GM12878 (cell line): ENCODE results near the gene IFT52. TPM values are rescaled to one million over a fixed set of nuclear protein-coding genes. Genes with fewer than 3 reads are reported as not detected.

Experiments
- ATAC-seq: fragments of 200-7000 bp; cut with Tn5 transposase; 3 replicates; pipeline ENCODE4 v1.9.1; 2020; ENCODE audit warnings: mild to moderate bottlenecking, moderate library complexity
- BruUV-seq: library from RNA; stranded (reverse); fragments of 400-500 nt; replicated peaks from 2 replicates; lab custom pipeline; 2021; lab: Mats Ljungman, UMichigan
- CTCF ChIA-PET: fragments of 300-600 bp; sonication (Branson Sonifier 250); formaldehyde crosslinking; extraction: SDS; loops from one replicate; lab custom pipeline; 2021; ENCODE audit warnings: inconsistent platforms; lab: Yijun Ruan, JAX
- POLR2A ChIA-PET: fragments of 350-600 bp; formaldehyde crosslinking; extraction: SDS; loops from one replicate; lab custom pipeline; 2021; ENCODE audit warnings: inconsistent platforms; lab: Charles Lee
- RAD21 ChIA-PET: fragments of 300-600 bp; sonication (Branson Sonifier 250); formaldehyde crosslinking; loops from one replicate; lab custom pipeline; 2023; ENCODE audit warnings: antibody characterized with exemption; ENCODE audit not compliant: unreplicated experiment; lab: Charles Lee
- SMC1A ChIA-PET: fragments of 300-600 bp; sonication (Branson Sonifier 250); formaldehyde crosslinking; loops from one replicate; lab custom pipeline; 2023; ENCODE audit not compliant: unreplicated experiment, uncharacterized antibody; lab: Charles Lee
- DNase-seq: peaks from one replicate; pipeline ENCODE4 v3.0.0-alpha.2; 2011; ENCODE audit warnings: low read depth, low spot score
- FAIRE-seq: peaks from 3 replicates; lab custom pipeline; 2011; peaks lifted over from hg19 to GRCh38; lab: Jason Lieb, UNC
- H2AFZ ChIP-seq: 2 replicates; pipeline ENCODE4 v1.6.0; 2011; ENCODE audit warnings: low read depth, low read length, control low read depth; ENCODE audit not compliant: control insufficient read depth
- H3K27ac ChIP-seq: 2 replicates; pipeline ENCODE4 v1.5.1; 2011; ENCODE audit warnings: control low read depth; ENCODE audit not compliant: control insufficient read depth, insufficient read depth
- H3K27me3 ChIP-seq, 2 experiments: replicated peaks in 1 of 2; 2 replicates each; pipeline versions ENCODE4 v1.6.0 to v1.6.1; 2011; ENCODE audit warnings: low read length in 1 of 2; ENCODE audit not compliant: control insufficient read depth in 2 of 2, insufficient read depth in 2 of 2
- H3K36me3 ChIP-seq, 2 experiments: 2 replicates each; pipeline ENCODE4 v1.5.1; 2011; ENCODE audit warnings: low read length in 1 of 2; ENCODE audit not compliant: control insufficient read depth in 2 of 2, insufficient read depth in 2 of 2
- H3K4me1 ChIP-seq: 2 replicates; pipeline ENCODE4 v1.6.1; 2011; ENCODE audit warnings: mild to moderate bottlenecking, low read length, moderate library complexity, mixed read lengths; ENCODE audit not compliant: control insufficient read depth, insufficient read depth
- H3K4me2 ChIP-seq: 2 replicates; pipeline ENCODE4 v1.6.0; 2011; ENCODE audit warnings: control low read depth; ENCODE audit not compliant: control insufficient read depth, insufficient read depth
- H3K4me3 ChIP-seq: fragments of 200-600 bp; sonication (generic); 2 replicates; pipeline ENCODE4 v1.5.1; 2016
- H3K79me2 ChIP-seq: 2 replicates; pipeline ENCODE4 v1.6.0; 2011; ENCODE audit warnings: low read length; ENCODE audit not compliant: control insufficient read depth, insufficient read depth
- H3K9ac ChIP-seq: 2 replicates; pipeline ENCODE4 v1.8.0; 2011; ENCODE audit warnings: low read length, control low read depth, mixed read lengths; ENCODE audit not compliant: control insufficient read depth, insufficient read depth
- H3K9me3 ChIP-seq: replicated peaks from 3 replicates; pipeline ENCODE4 v1.5.1; 2011; ENCODE audit warnings: mild to moderate bottlenecking, low read length; ENCODE audit not compliant: control insufficient read depth, insufficient read depth
- H4K20me1 ChIP-seq: 2 replicates; pipeline ENCODE4 v1.6.0; 2011; ENCODE audit not compliant: control insufficient read depth, insufficient read depth
- HDAC2 ChIP-seq: fragments of 200-600 bp; sonication (generic); IDR thresholded peaks from 2 replicates; pipeline ENCODE4 v1.6.1; 2017
- RBBP5 ChIP-seq: fragments of 200-600 bp; sonication (generic); conservative IDR thresholded peaks from 2 replicates; pipeline ENCODE4 v1.6.1; 2016
- WGBS: methylation state at CpG from one replicate; pipeline ENCODE4 v1.1.6; 2016; ENCODE audit warnings: low lambda C conversion rate; ENCODE audit not compliant: insufficient replicate concordance, insufficient coverage; ENCODE audit errors: missing lambda C conversion rate; 5-methylcytosine and 5-hydroxymethylcytosine counted together
- in situ Hi-C: fragments of 300-500 bp; cut with MboI; formaldehyde crosslinking; loops from 9 replicates; pipeline ENCODE4 v1.14.3; 2018; ENCODE audit warnings: mixed read lengths
- intact Hi-C: fragments of 100-400 bp; cut with micrococcal nuclease; formaldehyde crosslinking; loops from one replicate; pipeline ENCODE4 v1.14.2; 2022; ENCODE audit not compliant: unreplicated experiment
- polyA plus RNA-seq, 11 experiments: library from polyadenylated mRNA; depleted of rRNA in 4 of 11; unstranded in 6 of 11; stranded (reverse) in 5 of 11; fragments of >200 nt; fragmentation: Nextera tagmentation in 4 of 11; fragmentation: Illumina TruSeq in 1 of 11; extraction: Ambion mirVana in 4 of 11; extraction: Trizol in 1 of 11; gene quantifications; 1 replicate in 1 of 11; 2 replicates in 10 of 11; pipeline versions ENCODE4 v1.2.1 to v1.2.3, GENCODE V29; 2011 to 2016; ENCODE audit warnings: inconsistent platforms in 2 of 11, missing spikeins in 2 of 11, low read depth in 1 of 11
- total RNA-seq, 4 experiments: library from RNA; depleted of rRNA in 3 of 4; stranded (reverse); fragments of >200 nt in 3 of 4; fragmentation: Illumina TruSeq in 1 of 4; extraction: Trizol in 1 of 4; gene quantifications; 2 replicates each; pipeline versions ENCODE4 v1.2.1 to v1.2.3, GENCODE V29; 2013 to 2021
- TF ChIP-seq, protein P1 (sequence below): IDR thresholded peaks from 2 replicates; pipeline ENCODE4 v1.6.1; 2011; ENCODE audit warnings: low read depth, mild to moderate bottlenecking, low read length, moderate library complexity, borderline replicate concordance; ENCODE audit errors: extremely low read depth
- TF ChIP-seq, protein P2 (sequence below): fragments of 450-650 bp; IDR thresholded peaks from 2 replicates; pipeline ENCODE4 v1.6.1; 2017; ENCODE audit warnings: mild to moderate bottlenecking

Gene IFT52
- total and polyA plus RNA-seq, 10 of the 15 experiments (the other 5 are each of a cell fraction or from before 2014, with no cell fraction given): 18.1 to 30.5 (median 26.0) TPM

DNA sequence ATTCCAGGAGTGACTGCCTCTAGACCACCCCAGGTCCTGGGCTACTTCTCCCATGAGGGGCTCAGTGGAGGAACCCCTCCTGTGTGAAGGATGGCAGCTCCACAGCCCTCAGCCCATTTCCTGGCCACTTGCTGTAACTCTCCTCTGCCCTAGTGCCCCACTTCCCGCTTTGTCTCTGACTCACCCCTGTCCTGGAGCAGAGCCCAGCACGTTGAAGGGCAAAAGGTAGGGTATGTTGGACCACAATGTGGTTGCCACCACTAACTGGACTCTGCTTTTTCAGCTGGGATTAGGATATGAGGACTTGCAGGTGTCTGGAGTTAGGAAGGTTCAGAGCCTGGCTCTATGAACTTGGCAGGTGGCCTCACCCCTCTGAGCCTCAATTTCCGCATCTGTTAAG lies 78.6 kb downstream of the IFT52 start (continued):
- no peak for TF ChIP-seq RBBP5
- TF ChIP-seq, protein P1, sequence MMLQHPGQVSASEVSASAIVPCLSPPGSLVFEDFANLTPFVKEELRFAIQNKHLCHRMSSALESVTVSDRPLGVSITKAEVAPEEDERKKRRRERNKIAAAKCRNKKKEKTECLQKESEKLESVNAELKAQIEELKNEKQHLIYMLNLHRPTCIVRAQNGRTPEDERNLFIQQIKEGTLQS: no peak
- TF ChIP-seq, all 136 proteins: peak for 0

DNA sequence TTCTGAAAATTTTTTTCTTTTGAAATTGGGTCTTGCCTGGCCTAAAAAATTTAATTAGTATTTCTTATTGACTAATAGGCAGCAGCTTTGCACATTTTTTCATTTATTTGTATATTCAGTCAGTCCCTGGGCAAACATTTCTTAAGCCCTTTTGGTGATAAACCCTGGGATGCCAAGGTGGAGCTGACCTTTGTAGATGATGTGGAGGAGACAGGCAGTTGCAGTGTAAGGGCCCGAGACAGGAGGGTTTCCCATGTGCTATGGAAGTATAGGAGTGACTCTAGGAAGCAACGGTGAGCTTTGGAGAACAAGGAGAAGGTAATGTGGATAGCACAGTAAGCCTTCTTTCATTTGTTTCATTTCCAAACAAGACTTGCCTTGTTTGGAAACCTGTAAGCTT lies 79.7 kb downstream of the IFT52 start:
- 95% methylated on average over 2 of the region's 2 CpGs for WGBS
- H3K4me2 ChIP-seq: no peak overlapping the region

More for the DNA sequence above, 79.7 kb downstream of the IFT52 start:
- Histone ChIP-seq H2AFZ (no peak overlapping the region), H3K36me3 (peaks cover 0 to 2% of the 10 kb centered on the region in 2 experiments; a peak in 1 of 4 replicates), H3K79me2 (peaks cover 30% of the 10 kb centered on the region), H3K27me3 (no peaks in the 10 kb centered on the region), H4K20me1 (no peaks in the 10 kb centered on the region), H3K4me1 (peaks cover 4% of the 10 kb centered on the region), H3K4me3 (no peak overlapping the region), H3K9ac (no peak overlapping the region), H3K9me3 (no peaks in the 10 kb centered on the region), H3K27ac (no peak overlapping the region)
- DNase-seq (no peak), ATAC-seq (no peak), FAIRE-seq (no peak)
- POLR2A ChIA-PET: interaction anchor here (1.7 to 2.0 kb wide), 2 partner anchors 10 to 11 kb away, joined by 6 to 7 read pairs; no protein-coding TSS in a partner anchor
- TF ChIP-seq, protein P2, sequence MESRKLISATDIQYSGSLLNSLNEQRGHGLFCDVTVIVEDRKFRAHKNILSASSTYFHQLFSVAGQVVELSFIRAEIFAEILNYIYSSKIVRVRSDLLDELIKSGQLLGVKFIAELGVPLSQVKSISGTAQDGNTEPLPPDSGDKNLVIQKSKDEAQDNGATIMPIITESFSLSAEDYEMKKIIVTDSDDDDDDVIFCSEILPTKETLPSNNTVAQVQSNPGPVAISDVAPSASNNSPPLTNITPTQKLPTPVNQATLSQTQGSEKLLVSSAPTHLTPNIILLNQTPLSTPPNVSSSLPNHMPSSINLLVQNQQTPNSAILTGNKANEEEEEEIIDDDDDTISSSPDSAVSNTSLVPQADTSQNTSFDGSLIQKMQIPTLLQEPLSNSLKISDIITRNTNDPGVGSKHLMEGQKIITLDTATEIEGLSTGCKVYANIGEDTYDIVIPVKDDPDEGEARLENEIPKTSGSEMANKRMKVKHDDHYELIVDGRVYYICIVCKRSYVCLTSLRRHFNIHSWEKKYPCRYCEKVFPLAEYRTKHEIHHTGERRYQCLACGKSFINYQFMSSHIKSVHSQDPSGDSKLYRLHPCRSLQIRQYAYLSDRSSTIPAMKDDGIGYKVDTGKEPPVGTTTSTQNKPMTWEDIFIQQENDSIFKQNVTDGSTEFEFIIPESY: no peak
- TF ChIP-seq HDAC2: no peak
- CTCF ChIA-PET: interaction anchor here (0.9 to 1.3 kb wide), 4 partner anchors 8 to 948 kb away, joined by 3 to 4 read pairs (median 4); no protein-coding TSS in a partner anchor
- intact Hi-C loops: no loop called here
- in situ Hi-C loops: no loop called here
- no TSS peak for BruUV-seq
- RAD21 ChIA-PET: interaction anchor here (1.4 to 1.5 kb wide), 2 partner anchors 10 to 22 kb away, joined by 4 to 5 read pairs; no protein-coding TSS in a partner anchor
- SMC1A ChIA-PET: interaction anchor here (0.9 to 1.9 kb wide), 4 partner anchors 9 to 22 kb away, joined by 3 to 8 read pairs (median 4); no protein-coding TSS in a partner anchor
